Inferior parietal cortex (tissue), 1 donor: ENCODE results near the gene PAX7.
A peak's percentile ranks its signal among the peaks of the same experiment; 100 is the strongest.
"Not testable (repeated sequence)": the region's sequence is repeated elsewhere in the genome, so short reads cannot be mapped to it uniquely, and the experiment has no call there.

ENCODE experiments used
- DNase-seq: peaks from one replicate; pipeline ENCODE4 v3.0.0-alpha.2; 2016; ENCODE audit errors: extremely low spot score

The PAX7 gene

DNA sequence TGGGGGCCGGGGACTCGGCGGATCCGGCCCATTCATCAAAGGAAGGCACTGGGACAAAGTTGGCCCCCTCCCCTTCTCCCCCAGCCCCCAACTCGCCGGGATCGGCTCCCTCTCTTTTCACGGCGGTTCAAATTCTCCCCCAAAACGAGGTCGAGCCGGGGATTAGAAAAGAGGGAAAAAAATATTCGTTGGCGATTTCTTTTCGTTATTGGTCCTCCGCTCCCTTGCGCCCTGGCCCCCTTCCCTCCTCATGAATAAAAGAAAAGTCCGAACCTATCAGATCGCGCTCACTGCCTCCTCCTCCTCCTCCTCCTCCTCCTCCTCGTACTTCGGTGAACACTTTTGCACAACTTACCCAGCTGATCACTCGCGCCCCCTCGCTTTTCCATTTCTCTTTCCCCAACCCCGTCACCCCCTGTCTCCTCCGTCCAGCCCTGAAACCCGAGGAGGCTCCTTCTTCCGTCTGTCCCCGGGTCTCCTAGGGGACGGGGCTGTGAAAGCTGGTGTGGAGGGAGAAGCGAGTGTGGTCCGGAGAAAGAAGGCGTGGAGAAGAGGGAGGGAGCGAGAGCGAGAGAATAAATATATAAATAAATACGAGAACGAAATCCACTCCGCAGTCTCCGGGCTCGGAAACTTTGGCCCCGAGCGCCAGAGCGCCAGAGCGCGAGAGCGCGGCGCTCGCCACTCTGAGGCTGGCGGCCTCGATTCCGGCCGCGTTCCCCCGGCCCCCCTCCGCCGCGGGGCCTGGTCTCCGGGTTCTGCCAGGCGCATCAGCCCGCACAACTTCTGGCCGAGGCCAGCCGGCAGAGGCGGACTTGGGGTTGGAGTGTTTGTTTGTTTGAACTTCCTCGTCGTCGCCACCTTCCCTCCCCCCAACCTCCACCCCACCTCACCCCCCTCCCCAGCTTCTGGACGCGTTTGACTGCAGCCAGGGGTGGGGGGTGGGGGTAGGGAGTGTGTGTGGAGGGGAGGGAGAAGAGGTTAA lies at the start of gene PAX7:
PAX7 (plus strand) TSS at position 336 of the 985 bp plus-strand sequence. CDS start 758 bp downstream, outside the sequence.
- no peak for DNase-seq

DNA sequence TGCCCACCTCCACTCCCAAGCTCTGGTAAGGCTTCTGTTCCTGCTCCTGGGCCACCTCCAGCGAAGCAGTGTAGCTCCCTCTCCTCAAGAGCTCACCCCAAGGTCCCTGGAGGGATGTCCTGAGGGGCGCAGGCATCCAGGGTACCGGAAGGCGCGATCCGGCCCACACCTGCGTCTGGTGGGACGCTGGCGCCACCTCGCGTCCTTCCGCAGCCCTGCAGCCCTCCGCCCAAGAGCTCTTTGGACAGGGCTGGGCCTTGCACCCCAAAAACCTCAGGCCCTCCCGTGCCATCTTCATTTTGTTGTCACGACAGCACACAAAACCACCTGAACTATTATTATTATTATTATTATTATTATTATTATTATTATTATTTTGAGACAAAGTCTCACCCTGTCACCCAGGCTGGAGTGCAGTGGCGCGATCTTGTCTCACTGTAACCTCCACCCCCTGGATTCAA lies 49.2 kb upstream of the PAX7 start:
- no peak for DNase-seq

DNA sequence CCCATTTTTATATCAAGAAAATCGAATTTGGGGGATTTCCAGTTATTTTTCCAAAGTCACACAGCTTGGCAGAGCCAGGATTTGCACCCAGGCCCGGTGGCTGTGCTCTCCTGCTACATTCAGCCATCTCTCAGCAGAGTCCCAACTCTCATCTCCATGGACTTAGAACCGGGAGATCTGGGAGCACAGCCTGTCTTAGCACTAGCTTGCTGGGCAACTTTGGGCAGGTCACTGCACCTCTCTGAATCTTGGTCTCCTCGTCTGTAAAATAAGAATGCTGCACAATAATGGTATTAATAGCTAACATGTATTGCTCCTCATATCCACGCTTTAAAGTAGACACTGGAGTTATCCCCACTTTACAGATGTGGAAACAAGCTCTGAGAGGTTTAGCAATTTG lies 47.8 kb upstream of the PAX7 start:
- no peak for DNase-seq

DNA sequence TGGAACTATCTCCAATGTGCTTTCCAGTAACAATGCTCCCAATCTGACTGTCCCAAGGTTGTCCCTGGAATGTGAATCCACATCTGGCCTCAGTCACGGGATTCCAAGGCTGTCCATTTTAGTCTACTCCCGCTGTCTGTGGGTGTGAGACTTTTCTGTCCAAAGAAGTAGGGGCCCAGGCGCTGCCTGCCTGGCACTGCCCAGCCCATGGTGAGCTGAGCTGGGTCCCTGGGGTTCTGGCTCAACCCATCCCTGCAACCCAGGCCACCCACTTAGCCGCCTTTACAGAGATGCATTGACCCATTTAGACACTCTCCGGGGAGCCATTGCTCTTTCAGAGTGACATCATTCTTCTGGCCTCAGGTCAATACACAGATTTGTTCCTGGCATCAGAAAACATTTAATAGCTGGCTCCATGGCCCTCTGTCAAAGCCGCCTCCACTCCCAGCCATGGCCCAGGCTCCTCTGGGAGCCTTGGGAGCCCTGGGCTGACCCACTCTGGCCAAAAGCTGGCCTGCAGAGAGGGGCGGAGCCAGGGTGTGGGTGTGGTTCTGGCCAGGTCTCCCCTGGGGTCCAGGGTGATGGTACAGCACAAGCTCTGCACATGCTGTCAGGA lies 47.2 kb upstream of the PAX7 start:
- no peak for DNase-seq

DNA sequence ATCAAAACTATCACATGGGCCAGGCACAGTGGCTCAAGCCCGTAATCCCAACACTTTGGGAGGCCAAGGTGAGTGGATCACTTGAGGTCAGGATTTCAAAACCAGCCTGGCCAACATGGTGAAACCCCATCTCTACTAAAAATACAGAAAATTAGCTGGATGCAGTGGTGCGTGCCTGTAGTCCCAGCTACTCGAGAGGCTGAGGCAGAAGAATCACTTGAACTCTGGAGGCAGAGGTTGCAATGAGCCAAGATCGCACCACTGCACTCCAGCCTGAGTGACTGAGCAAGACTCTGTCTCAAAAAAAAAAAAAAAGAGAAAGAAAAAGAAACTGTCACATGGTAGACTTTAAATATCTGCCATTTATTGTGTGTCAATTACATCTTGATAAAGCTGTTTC lies 44.6 kb upstream of the PAX7 start:
- not testable (repeated sequence) for DNase-seq

DNA sequence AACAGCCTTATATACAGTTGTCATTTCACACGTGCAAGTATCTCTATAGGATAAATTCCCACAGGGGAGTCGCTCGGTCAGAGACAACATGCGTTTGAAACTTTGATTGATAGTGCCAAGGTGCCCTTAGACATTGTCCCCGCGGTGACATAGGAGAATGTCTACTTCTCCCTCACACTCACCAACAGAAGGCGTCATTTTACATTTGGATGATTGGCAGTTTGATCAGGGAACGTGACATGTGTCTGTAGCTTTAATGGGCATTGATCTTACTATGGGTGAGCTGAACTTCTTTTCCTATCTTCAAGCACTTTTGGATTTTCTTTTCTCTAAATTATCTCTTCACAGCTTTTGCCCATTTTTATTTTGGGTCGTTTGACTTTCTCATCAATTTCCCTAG lies 42.6 kb upstream of the PAX7 start:
- no peak for DNase-seq

DNA sequence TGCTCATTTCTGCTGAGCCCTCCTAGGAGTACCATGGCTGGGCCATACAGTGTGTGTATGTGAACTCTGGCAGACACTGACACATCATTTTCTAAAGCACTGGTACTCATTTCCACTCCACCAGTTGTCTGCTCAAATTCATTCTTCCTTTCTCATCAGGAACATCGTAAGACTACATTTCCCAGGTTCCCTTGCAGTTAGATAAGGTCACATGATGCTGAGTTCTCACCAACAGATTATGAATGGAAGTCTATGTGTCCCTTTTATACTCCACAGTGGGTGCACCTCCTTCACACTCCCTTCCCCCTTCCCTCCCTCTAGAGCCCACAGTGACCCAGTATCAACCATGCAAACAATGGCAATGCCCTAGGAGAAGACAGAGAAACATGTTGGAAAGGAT lies 38.3 kb upstream of the PAX7 start:
- DNase-seq = no peak

DNA sequence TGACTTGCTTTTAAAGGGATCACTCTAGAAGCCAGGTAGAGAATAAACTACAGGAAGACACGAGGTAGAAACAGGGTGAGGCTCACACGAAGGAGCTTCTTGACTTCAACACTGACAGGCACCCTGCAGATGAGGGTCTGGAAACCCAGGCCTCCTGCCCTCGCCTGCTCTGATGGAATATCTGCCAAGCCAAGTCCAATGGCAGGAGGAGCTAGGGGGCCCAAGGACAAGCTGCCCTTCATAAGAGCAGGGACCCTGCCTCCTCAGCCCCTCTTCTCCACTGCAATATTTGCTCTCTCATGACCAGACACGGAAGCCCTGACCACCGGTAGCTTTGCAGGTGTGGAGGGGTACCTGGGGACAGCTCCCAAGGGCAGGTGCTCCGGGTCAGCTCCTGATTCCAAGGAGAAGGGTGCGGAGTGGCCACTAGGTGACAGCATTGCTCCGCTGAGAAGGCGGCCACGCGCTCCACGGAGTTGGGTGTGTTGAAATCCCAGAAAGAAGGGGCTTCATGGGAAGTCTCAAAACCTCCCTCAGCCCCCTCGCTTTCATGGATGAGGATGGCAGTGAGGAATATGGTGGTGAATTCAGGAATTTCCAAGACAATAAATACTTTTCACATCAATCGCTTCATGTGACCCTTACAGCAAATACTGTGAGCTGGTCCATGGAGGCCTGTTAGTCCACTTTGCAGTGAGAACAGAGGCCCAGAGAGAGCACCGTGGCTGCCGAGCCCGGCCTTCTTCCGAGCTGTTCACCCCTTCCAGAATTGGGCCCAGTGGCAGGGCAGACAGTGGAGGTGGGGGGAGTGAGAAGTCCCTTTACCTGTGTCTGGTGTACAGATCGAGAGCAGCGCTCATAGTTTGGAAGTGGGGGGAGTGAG lies 33.2 kb upstream of the PAX7 start:
- peak; percentile 56 for DNase-seq

DNA sequence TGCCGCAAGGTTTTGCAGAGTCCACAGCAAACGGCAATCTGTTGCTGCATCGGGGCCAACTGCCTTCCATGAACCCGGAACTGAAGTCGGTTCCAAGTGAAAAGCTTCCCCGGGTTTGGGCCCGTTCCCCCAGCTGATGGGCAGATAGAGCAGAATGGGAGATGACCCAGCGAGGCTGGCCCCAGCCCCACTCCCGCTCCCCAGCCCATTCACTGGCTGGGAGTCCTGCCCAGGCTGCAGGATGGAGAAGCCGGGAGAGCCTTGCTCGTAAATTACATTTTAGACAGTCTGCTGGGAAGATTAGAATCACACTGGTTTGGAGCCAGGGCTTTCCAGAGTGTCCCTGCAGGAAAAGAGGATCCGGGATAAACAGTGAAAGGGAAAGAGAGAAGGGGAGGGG lies 31.6 kb upstream of the PAX7 start:
- no peak for DNase-seq

DNA sequence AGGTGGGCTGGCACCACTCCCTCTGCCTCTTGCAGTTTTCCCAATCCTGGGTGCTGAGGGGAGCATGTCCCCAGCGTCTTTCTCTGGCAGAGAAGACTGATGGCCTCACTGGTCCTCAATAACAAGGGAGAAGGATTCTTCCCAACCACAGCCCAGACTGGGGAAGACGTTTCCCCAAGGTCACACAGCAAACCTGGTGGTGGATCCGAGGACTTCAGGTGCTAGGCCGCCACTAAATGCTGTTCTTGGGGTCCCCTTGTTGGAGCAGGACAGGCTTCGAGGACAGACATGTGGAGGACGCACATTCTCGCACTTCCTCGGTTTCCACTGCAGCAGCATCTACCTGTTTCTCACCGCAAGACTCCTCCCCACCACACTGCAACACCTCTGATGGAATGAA lies 30.9 kb upstream of the PAX7 start:
- DNase-seq = no peak

DNA sequence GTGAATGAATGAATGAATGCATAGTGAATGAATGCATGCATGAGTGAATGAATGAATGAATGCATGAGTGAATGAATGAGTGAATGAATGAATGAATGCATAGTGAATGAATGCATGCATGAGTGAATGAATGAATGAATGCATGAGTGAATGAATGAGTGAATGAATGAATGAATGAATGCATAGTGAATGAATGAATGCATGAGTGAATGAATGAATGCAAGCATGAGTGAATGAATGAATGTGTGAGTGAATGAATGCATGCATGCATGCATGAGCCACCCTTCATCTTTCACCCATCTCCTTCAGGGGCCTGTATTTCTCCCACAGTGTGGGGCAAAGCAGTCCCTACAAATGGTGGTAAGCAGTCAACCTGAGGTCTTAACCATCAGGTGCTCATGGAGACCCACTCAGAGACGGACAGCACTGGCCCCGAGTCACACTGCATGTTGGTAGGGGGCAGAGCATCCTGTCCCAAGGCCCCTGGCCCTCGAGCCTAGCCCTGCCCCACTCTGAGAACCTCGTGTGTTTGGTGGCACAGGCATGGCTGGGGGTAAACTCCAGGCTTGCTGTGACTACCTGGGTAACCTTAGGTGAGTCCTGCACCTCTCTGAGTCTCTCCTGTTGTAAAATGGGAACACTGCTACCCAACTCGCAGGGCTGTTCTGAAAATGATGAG lies 28.0 kb upstream of the PAX7 start:
- DNase-seq = no peak

DNA sequence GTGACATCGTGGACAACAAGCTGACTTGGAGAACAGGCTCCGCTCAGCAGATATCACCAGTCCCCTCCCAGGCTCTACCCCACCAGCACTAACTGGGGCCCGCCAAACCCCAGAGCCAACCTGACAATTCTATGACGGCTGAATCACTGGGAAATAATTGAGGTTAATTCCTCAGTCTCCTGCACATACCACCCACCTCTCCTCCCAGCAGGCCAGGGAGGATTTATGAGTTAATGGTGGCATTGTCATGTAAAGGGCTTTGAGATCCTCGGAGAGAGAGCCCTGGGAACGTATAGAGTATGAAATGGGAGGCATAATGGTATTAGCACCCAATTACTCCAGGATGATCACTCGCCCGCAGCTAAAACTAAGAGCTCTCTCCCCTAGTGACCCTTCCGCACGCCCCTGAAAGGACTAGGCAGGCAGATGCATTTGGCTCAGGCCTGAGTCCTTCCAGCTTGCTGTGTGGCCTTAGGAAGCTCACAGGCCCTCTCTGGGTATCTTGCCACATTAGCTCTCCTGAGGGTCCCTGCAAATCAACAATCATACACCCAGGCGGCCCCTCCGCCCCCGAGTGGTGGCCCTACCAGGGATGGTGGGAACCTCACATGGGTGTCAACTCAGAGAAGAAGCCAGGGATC lies 27.3 kb upstream of the PAX7 start:
- no peak for DNase-seq

DNA sequence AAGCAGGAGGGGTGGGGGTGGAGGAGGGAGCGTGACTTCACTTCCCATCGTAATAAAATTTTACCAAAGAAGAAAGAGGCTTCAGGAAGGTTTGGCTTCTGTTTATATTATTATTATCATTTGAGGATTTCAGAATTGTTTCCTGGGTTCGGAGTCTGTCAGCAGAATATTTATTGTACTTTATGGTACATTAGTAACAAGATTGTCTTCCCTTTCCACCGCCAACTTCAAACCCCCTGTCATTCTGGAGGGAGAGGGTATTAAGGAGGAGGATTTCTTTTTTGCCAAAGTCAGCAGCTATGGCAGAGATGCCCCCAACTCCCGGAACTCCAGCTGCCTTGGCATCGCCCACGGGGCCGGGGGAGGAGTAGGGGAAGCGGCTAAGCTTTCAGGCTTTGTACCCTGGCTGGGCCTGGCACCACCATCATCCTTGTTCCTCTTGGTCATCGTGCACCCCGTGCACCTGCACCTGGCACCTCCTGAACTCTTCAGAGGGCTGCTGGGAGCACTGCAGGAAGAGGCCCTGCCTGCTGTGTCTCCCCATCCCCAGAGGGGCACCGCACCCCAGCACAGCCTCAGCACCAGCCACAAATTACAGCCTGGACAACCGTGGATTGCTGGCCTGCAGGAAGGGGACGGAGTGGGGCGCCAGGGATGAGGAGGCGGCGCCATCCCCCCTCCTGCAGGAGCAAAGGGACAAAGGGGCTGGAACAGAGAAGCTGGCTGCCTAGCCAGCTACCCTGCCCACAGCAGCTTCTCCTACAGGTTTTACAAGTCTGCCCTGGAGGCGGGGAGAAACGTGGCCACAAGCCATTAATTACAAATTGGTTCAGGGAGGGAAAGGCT lies 24.0 kb upstream of the PAX7 start:
- DNase-seq = no peak

DNA sequence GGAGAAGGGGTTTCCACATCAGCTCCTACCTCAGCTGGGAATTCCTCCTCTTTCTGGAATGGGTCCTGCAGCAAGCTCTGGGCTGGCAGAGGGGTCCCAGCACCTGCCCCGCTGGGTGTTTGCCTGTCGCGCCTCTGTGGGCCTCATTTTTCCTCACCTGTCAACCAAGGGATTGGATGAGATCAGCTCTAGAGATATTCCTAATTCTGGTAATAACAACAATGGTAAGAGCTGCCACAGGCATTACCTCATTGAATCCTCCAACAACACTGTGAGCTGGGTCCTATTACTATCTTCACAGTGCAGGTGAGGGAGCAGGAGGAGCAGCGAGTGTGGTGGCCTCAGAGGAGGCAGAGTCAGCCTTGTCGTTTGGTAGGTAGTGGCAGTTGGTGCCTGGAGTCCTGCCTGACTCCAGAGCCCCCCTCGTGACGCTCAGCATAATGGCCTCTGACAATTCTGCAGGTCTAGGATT lies 23.3 kb upstream of the PAX7 start:
- DNase-seq = no peak

DNA sequence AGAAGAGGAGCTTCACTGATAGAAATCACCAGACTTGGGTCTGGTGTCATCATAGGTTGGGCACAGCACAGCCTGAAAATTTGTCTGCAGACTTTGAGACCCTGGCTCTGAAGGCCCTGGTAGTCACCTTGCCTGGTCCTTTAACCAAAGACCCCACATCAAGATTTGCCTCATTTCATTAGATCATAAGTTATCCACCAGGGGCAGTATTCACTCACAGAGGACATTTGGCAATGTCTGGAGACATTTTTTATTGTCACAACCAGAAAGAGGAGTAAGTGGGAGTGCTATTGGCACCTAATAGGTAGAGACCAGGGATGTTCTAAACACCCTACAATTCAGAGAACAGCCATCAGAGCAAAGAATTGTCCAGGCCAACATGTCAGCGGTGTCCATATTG lies 22.1 kb upstream of the PAX7 start:
- DNase-seq = no peak

DNA sequence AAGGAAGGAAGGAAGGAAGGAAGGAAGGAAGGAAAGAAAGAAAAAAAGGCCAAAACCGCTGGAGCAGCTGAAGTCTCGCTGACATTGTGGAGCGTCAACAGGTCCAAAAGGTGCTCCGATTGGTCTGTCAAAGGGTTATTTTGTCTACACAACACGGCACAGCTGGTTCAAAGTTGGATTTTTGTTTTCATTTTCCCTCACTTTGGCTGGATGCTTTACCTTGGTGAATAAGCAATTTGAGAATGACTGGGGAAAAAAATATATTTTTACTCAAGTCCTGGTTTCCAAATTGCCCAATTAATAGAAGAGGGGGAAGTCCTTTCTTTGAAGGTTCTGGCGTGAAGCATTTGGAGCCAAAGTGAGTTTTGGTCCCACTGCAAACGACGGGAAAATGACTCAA lies 19.3 kb upstream of the PAX7 start:
- no peak for DNase-seq

DNA sequence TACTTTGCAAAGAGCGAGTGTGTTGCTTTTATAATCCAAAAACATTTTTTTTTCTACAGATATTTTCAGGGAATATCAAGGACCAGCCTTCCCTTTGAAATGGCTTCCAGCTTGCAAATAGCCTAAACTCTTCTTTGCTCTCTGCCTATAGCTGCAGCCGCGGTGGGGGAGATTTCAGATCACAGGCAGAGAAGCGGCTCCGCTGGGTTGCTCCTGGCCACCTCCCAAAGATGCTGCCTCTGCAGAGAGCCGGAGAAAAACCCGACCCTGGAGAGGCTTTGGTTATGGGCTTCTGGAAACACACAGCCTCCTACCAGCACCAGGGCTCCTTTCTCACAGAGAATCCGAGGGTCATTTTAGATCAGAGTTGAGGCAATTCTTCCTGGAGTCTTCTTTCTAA lies 18.6 kb upstream of the PAX7 start:
- DNase-seq = no peak

DNA sequence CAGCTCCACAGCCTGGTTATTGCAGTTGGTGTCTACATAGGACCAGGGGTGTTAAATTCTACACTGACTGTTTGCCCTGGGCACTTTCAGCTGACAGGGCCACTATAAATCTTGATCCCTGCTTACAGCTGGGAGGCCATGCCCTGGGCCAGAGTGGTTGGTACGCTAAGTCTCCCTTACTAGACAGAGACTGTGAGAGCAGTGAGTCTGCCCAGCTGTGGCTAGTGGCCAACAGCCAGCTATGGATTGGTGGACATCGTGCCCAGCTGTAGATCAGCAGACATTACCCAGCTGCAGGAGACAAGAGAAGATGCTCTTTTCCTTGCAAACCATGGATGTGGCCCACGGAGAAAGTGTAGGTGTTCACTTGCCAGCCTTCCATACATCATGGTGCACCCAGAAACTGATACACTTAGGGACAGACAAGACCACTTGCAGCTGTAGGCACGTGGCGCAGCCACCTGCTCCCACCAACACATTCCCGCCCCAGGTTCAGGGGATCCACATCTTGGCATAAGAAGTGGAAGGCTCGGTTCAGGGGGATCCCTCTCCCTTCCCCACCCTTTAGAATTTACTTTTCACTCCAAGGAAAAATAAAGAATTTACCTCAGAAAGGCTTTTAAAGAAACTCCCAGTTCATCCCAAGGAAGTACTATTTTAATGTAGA lies 16.4 kb upstream of the PAX7 start:
- no peak for DNase-seq
